GM12801 (cell line): ENCODE results near the gene CD151.

Experiments used
- TF ChIP-seq, protein P1 (sequence below): IDR thresholded peaks from one replicate; pipeline ENCODE4 v1.5.1; 2011; ENCODE audit warnings: control low read depth; ENCODE audit not compliant: insufficient read length; ENCODE audit errors: extremely low read depth

CD151 gene

DNA sequence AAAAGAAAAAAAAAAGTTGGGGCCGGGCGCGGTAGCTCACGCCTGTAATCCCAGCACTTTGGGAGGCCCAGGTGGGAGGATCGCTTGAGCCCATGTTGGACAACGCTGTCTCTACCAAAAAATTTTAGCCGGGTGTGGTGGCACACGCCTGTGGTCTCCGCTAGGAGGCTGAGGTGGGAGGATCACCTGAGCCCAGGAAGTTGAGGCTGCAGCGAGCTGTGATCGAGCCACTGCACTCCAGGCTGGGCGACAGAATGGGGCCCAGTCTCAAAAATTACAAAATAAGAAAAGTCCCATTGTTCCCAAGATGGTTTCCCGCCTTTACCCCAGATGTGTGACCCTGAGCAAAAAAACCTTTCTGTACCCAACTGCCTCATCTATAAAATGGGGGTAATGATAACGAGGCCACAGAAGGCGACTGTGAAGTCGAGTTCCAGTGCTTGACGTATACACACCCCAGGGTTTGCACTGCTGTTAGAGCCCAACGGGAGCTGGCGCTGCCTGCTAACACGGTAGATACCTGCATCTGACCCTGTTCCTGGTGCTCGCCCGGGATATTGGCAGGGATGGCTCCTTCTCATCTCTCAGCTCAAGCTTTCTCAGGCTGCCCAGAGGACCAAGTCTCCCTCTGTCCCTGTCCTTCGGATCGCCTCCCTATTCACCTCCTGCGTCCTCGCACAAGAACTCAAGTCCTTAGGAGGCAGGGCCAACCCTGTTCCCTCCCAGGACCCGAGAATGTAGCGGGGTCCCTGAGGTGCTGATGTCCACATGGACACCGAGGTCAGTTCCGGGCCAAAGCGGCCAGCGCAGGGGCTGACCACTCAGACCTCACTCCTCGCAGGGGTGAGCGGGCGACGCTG lies 24.1 kb upstream of the CD151 start:
- TF ChIP-seq, protein P1, sequence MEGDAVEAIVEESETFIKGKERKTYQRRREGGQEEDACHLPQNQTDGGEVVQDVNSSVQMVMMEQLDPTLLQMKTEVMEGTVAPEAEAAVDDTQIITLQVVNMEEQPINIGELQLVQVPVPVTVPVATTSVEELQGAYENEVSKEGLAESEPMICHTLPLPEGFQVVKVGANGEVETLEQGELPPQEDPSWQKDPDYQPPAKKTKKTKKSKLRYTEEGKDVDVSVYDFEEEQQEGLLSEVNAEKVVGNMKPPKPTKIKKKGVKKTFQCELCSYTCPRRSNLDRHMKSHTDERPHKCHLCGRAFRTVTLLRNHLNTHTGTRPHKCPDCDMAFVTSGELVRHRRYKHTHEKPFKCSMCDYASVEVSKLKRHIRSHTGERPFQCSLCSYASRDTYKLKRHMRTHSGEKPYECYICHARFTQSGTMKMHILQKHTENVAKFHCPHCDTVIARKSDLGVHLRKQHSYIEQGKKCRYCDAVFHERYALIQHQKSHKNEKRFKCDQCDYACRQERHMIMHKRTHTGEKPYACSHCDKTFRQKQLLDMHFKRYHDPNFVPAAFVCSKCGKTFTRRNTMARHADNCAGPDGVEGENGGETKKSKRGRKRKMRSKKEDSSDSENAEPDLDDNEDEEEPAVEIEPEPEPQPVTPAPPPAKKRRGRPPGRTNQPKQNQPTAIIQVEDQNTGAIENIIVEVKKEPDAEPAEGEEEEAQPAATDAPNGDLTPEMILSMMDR = no peak

GRCh38 chr11:809287-810039 lies 23.3 kb upstream of the CD151 start, which contains the start of gene RPLP2:
TSS of gene RPLP2 (plus strand) at chr11:809967. CDS start at chr11:810235, 268 bp downstream.
- TF ChIP-seq, protein P1 = no peak

DNA sequence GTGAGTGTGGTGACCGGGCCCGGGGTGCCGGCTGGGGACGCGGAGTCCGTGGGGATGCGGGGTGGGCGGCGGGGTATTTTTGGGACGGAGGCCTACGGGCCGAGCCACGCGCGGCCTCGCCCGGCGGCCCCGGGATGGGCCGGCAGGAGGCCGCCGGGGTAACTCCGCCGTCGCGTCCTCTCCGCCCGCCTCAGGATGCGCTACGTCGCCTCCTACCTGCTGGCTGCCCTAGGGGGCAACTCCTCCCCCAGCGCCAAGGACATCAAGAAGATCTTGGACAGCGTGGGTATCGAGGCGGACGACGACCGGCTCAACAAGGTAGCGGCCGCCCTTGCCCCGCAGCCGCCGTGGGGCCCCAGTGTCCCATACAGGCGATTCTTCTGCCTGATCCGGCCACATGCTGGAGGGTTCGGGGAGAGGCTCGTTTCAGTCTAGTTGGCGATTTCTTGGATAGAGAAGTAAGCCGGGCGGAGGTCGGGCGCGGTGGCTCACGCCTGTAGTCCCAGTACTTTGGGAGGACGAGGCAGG lies 22.6 kb upstream of the CD151 start:
- TF ChIP-seq, protein P1 = no peak

- TF ChIP-seq, protein P1 = no peak
Measured at GRCh38 chr11:811446-812245, 21.1 kb upstream of the CD151 start.

DNA sequence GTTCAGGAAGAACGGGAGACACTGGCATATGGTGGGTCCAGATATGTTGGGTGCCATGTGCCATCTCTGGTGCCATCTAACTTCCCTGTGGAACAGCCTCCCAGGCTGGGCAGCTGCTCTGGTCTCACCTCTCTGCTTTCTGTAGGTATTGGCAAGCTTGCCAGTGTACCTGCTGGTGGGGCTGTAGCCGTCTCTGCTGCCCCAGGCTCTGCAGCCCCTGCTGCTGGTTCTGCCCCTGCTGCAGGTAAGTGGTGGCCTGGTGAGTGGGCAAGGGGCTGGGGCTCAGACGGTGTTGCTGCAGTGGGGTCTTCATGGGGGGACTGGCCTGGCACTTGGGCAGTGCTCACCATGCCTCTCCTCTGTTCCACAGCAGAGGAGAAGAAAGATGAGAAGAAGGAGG lies 20.4 kb upstream of the CD151 start:
- TF ChIP-seq, protein P1 = no peak

GRCh38 chr11:813072-813455 lies 19.7 kb upstream of the CD151 start:
- TF ChIP-seq, protein P1 = no peak
